Measurements from ENCODE around the gene RHOB.

DNA sequence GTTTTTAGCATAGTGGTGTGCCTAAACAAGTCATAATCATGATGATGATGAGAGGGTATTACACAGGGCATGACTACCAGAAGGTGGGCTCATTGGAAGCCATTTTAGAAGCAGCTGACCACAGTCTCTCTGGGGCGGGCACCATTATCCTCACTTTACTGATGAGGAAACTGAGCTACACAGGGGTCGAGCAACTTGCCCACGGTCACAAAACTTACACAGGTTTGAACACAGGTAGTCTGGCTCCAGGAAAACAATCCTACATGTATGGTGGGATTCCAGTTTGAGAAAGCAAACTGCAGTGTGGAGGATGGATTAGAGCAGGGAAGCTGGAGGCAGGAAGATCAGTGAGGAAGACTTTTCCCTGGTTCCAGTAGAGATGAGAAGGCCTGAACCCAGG, 6.2 kb downstream of the RHOB start:
- TF ChIP-seq EZH2phosphoT487 (IDR thresholded peaks at IDR 0.05) (no peak), EZH2 (IDR thresholded peaks at IDR 0.05) (no peak)
- TF ChIP-seq, protein P1, sequence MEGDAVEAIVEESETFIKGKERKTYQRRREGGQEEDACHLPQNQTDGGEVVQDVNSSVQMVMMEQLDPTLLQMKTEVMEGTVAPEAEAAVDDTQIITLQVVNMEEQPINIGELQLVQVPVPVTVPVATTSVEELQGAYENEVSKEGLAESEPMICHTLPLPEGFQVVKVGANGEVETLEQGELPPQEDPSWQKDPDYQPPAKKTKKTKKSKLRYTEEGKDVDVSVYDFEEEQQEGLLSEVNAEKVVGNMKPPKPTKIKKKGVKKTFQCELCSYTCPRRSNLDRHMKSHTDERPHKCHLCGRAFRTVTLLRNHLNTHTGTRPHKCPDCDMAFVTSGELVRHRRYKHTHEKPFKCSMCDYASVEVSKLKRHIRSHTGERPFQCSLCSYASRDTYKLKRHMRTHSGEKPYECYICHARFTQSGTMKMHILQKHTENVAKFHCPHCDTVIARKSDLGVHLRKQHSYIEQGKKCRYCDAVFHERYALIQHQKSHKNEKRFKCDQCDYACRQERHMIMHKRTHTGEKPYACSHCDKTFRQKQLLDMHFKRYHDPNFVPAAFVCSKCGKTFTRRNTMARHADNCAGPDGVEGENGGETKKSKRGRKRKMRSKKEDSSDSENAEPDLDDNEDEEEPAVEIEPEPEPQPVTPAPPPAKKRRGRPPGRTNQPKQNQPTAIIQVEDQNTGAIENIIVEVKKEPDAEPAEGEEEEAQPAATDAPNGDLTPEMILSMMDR (IDR thresholded peaks at IDR 0.05): no peak
